OCI-LY3 (cell line): ENCODE measurements around the gene ABCB8.
A peak's percentile ranks its signal among the peaks of the same experiment; 100 is the strongest.

Source experiments
- H2AFZ ChIP-seq: fragments of 200-600, 300-600 bp; shearing (Covaris generic); 2 replicates; pipeline ENCODE4 v1.6.0; 2014; ENCODE audit warnings: antibody characterized with exemption, low read depth, low read length
- H3K27ac ChIP-seq: fragments of 200-600, 300-600 bp; sonication (generic); 2 replicates; pipeline ENCODE4 v1.5.1; 2014; ENCODE audit warnings: mild to moderate bottlenecking, low read length, moderate library complexity, mixed read lengths
- H3K27me3 ChIP-seq: fragments of 200-600, 300-600 bp; sonication (generic); 2 replicates; pipeline ENCODE4 v1.6.1; 2014; ENCODE audit warnings: low read depth, low read length, mixed read lengths
- H3K36me3 ChIP-seq: fragments of 200-600, 300-600 bp; sonication (generic); replicated peaks from 2 replicates; pipeline ENCODE3; 2014; ENCODE audit warnings: low read depth, low read length, mixed read lengths
- H3K4me1 ChIP-seq: fragments of 300-600, 200-600 bp; sonication (generic); 2 replicates; pipeline ENCODE4 v1.6.1; 2014; ENCODE audit warnings: low read length, mixed read lengths
- H3K4me2 ChIP-seq: fragments of 200-600, 300-600 bp; sonication (generic); 2 replicates; pipeline ENCODE4 v1.6.1; 2014; ENCODE audit warnings: low read length, mixed read lengths
- H3K4me3 ChIP-seq: fragments of 300-600, 200-600 bp; sonication (generic); 2 replicates; pipeline ENCODE4 v1.5.1; 2014; ENCODE audit warnings: antibody characterized with exemption, mild to moderate bottlenecking, low read length, moderate library complexity
- H3K79me2 ChIP-seq: fragments of 300-600, 200-600 bp; shearing (Covaris generic); 2 replicates; pipeline ENCODE4 v1.6.1; 2014; ENCODE audit warnings: mild to moderate bottlenecking, low read length, mixed read lengths
- H3K9ac ChIP-seq: fragments of 300-600, 200-600 bp; shearing (Covaris generic); 2 replicates; pipeline ENCODE4 v1.6.0; 2014; ENCODE audit warnings: mild to moderate bottlenecking, low read length, moderate library complexity
- H3K9me3 ChIP-seq: fragments of 200-600, 300-600 bp; shearing (Covaris generic); 2 replicates; pipeline ENCODE4 v1.6.1; 2014; ENCODE audit warnings: low read length, mixed read lengths; ENCODE audit not compliant: insufficient read depth
- H4K20me1 ChIP-seq: fragments of 200-600, 300-600 bp; sonication (generic); 2 replicates; pipeline ENCODE4 v1.6.1; 2016; ENCODE audit warnings: low read length, mixed read lengths; ENCODE audit not compliant: insufficient read depth
- CTCF ChIP-seq: fragments of 200-600, 300-600 bp; sonication (generic); IDR thresholded peaks from 2 replicates; pipeline ENCODE4 v1.5.1; 2014; ENCODE audit warnings: antibody characterized with exemption, low read length, low read depth
- EZH2phosphoT487 ChIP-seq: fragments of 200-600 bp; shearing (Covaris generic); IDR thresholded peaks from 2 replicates; pipeline ENCODE4 v1.6.1; 2018; ENCODE audit warnings: antibody characterized with exemption, mixed run types, low read depth

ABCB8 gene

DNA sequence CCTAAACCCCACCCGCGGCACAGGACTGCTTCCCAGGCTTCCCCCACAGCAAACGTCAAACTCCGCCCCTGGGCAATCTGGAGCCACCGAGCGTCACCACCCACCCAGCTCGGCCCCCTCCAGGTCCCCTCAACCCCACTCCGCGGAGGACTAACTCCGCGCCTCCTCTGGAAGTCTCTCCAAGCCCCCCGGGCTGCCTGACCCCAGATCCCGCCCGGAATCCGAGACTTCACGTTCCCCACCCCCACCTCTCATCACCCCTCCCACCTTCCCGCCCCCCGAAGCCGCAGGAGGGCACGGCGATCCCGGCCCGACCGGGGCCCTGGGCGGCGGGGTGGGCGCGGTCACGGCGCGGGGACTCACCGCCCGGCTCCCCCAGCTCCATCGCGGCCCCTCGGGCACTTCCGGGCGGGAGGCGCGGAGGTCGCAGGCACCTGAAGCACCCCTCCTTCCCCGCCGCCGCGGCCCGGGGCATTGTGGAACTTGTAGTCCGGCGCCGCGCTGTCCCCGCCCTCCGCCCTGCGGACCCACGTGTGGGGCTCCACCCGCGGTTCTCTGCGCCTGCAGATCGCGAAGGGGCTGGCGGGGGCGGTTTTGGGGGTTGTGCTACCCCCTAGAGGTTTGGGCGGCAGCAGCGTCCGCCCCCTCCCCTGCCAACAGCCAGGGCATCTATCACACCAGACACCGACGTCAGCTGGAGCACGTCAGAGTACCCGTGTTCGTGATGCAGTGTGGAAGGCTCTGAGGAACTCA is 55.0 kb downstream of the ABCB8 start, which contains the start of gene TMUB1:
Gene TMUB1 (minus strand): TSS at position 423 of the 753 bp plus-strand sequence. CDS start 930 bp downstream, outside the sequence.
- peak within 1 kb of the TSS; percentile 88 for H3K4me2 ChIP-seq
- peak within 1 kb of the TSS; percentile 54; the same call in 1 of the 2 replicates for H2AFZ ChIP-seq
- H3K79me2 ChIP-seq, result peaks cover 59% of the 10 kb centered on the region
- H3K4me1 ChIP-seq, result peaks cover 53% of the 10 kb centered on the region
- H3K9me3 ChIP-seq, result no peaks in the 10 kb centered on the region
- peak within 1 kb of the TSS; percentile 93 for H3K4me3 ChIP-seq
- no peak for TF ChIP-seq CTCF
- TF ChIP-seq EZH2phosphoT487, result no peak
- no peaks in the 10 kb centered on the region for H3K27me3 ChIP-seq
- peak within 1 kb of the TSS; percentile 89 for H3K9ac ChIP-seq
- peak within 1 kb of the TSS; percentile 74 for H3K27ac ChIP-seq
- peaks cover 4% of the 10 kb centered on the region for H3K36me3 ChIP-seq
- H4K20me1 ChIP-seq, result no peaks in the 10 kb centered on the region

GRCh38 chr7:151083824-151084160 is 55.5 kb downstream of the ABCB8 start:
- H3K9ac ChIP-seq, result peak overlapping the region; percentile 89
- no peaks in the 10 kb centered on the region for H3K9me3 ChIP-seq
- peaks cover 3% of the 10 kb centered on the region; the same call in 1 of the 2 replicates for H4K20me1 ChIP-seq
- peak overlapping the region; percentile 88 for H3K4me2 ChIP-seq
- TF ChIP-seq CTCF (no peak), EZH2phosphoT487 (no peak)
- peaks cover 51% of the 10 kb centered on the region for H3K4me1 ChIP-seq
- peaks cover 4% of the 10 kb centered on the region for H3K36me3 ChIP-seq
- no peaks in the 10 kb centered on the region for H3K27me3 ChIP-seq
- 0 out of 2 replicates have a peak overlapping the region, but pooled peaks have one; percentile 54 for H2AFZ ChIP-seq
- peak overlapping the region; percentile 93 for H3K4me3 ChIP-seq
- no peak overlapping the region for H3K27ac ChIP-seq
- H3K79me2 ChIP-seq, result peaks cover 59% of the 10 kb centered on the region

DNA sequence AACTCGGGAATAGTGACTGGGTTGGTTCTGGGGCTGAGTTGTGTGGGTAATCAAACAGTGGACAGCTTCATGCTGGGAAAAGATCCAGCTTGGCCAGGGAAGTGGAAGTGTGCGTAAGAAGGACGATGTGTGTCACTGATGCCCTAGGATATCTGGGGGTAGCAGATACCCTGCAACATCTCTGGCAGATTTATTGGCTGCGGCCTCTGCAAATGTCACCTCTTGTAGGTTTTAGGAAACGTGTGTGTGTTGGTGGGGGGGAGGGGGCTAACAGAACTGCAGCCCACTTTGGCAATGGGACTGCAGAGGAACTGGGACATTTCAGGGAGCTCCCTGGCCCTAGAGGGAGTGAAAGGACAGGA is 57.1 kb downstream of the ABCB8 start:
- H3K9me3 ChIP-seq, result no peaks in the 10 kb centered on the region
- H3K4me1 ChIP-seq, result peaks cover 40% of the 10 kb centered on the region
- H3K27me3 ChIP-seq, result no peaks in the 10 kb centered on the region
- H2AFZ ChIP-seq, result no peak overlapping the region
- peak overlapping the region; percentile 89 for H3K4me3 ChIP-seq
- peak overlapping the region; percentile 87 for H3K9ac ChIP-seq
- no peak overlapping the region for H3K27ac ChIP-seq
- no peak for TF ChIP-seq CTCF
- TF ChIP-seq EZH2phosphoT487, result no peak
- H3K79me2 ChIP-seq, result peaks cover 59% of the 10 kb centered on the region
- peaks cover 11% of the 10 kb centered on the region; the same call in 1 of the 2 replicates for H4K20me1 ChIP-seq
- peak overlapping the region; percentile 99 for H3K4me2 ChIP-seq
- H3K36me3 ChIP-seq, result peaks cover 6% of the 10 kb centered on the region

DNA sequence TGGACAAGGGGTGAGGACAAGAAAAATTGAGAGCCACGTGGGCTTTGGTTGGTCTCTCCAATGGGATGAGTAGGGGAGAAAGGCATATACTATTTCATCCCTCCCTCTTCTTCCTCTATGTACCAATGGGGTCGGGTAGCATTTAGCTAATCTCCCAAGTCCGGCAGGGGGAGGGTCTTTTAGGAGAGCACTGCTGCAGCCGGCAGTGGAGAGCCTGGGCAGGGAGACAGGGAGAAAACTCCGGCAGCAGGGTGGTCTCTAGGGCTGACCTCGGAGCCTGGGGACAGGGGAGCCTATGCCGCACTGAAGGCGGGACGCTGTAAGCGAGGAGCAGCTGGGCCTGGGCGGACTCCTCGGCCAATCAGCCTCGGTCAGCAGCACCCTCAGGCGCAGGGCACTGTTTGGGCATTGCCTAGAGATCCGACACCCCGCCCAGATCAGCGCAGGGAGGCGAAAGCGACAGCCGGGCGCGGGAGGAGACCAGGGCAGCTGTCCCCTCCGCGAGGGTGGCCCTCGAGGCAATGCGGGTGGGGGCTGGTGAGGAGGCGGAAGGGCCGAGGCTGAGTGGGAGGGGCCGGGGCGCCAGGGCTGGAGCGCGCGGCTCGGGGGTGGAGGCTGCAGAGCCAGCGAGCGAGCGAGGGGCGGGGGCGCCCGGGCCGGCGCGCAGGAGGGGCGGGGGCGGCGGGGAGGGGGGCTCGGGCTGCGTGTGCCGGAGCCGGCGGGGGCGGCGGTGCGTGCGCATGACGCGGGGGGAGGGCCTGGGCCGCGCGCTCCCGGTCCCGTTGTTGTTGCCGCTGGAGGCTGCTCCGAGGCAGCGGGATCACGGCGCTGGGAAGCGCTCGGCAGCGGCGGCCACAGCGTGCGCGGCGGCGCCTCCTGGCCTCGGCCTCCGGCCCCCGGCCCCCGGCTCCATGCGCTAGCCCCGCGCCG is 57.7 kb downstream of the ABCB8 start, which contains the start of gene AGAP3:
Gene AGAP3 (plus strand): TSS at position 785 of the 930 bp plus-strand sequence. CDS start 267 bp downstream, outside the sequence.
- peak within 1 kb of the TSS; percentile 33 for H3K27ac ChIP-seq
- H3K4me1 ChIP-seq, result peaks cover 40% of the 10 kb centered on the region
- peaks cover 6% of the 10 kb centered on the region for H3K36me3 ChIP-seq
- H3K9me3 ChIP-seq, result no peaks in the 10 kb centered on the region
- peaks cover 61% of the 10 kb centered on the region for H3K79me2 ChIP-seq
- H3K4me3 ChIP-seq, result peak within 1 kb of the TSS; percentile 93
- peak within 1 kb of the TSS; percentile 94 for H3K9ac ChIP-seq
- H4K20me1 ChIP-seq, result peaks cover 13% of the 10 kb centered on the region
- TF ChIP-seq CTCF (no peak), EZH2phosphoT487 (no peak)
- H3K4me2 ChIP-seq, result peak within 1 kb of the TSS; percentile 99
- H3K27me3 ChIP-seq, result no peaks in the 10 kb centered on the region
- H2AFZ ChIP-seq, result peak within 1 kb of the TSS; percentile 87; the same call in 1 of the 2 replicates
